HG03064 (cell line): ENCODE results near the gene ABCA2.
A peak's percentile ranks its signal among the peaks of the same experiment; 100 is the strongest.

Experiments used
- ATAC-seq: cut with Tn5 transposase; IDR thresholded peaks from one replicate; pipeline ENCODE4 v1.9.1; 2021; ENCODE audit warnings: low read depth; ENCODE audit not compliant: unreplicated experiment

Gene ABCA2, protein sequence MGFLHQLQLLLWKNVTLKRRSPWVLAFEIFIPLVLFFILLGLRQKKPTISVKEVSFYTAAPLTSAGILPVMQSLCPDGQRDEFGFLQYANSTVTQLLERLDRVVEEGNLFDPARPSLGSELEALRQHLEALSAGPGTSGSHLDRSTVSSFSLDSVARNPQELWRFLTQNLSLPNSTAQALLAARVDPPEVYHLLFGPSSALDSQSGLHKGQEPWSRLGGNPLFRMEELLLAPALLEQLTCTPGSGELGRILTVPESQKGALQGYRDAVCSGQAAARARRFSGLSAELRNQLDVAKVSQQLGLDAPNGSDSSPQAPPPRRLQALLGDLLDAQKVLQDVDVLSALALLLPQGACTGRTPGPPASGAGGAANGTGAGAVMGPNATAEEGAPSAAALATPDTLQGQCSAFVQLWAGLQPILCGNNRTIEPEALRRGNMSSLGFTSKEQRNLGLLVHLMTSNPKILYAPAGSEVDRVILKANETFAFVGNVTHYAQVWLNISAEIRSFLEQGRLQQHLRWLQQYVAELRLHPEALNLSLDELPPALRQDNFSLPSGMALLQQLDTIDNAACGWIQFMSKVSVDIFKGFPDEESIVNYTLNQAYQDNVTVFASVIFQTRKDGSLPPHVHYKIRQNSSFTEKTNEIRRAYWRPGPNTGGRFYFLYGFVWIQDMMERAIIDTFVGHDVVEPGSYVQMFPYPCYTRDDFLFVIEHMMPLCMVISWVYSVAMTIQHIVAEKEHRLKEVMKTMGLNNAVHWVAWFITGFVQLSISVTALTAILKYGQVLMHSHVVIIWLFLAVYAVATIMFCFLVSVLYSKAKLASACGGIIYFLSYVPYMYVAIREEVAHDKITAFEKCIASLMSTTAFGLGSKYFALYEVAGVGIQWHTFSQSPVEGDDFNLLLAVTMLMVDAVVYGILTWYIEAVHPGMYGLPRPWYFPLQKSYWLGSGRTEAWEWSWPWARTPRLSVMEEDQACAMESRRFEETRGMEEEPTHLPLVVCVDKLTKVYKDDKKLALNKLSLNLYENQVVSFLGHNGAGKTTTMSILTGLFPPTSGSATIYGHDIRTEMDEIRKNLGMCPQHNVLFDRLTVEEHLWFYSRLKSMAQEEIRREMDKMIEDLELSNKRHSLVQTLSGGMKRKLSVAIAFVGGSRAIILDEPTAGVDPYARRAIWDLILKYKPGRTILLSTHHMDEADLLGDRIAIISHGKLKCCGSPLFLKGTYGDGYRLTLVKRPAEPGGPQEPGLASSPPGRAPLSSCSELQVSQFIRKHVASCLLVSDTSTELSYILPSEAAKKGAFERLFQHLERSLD (N-terminal part only)

DNA sequence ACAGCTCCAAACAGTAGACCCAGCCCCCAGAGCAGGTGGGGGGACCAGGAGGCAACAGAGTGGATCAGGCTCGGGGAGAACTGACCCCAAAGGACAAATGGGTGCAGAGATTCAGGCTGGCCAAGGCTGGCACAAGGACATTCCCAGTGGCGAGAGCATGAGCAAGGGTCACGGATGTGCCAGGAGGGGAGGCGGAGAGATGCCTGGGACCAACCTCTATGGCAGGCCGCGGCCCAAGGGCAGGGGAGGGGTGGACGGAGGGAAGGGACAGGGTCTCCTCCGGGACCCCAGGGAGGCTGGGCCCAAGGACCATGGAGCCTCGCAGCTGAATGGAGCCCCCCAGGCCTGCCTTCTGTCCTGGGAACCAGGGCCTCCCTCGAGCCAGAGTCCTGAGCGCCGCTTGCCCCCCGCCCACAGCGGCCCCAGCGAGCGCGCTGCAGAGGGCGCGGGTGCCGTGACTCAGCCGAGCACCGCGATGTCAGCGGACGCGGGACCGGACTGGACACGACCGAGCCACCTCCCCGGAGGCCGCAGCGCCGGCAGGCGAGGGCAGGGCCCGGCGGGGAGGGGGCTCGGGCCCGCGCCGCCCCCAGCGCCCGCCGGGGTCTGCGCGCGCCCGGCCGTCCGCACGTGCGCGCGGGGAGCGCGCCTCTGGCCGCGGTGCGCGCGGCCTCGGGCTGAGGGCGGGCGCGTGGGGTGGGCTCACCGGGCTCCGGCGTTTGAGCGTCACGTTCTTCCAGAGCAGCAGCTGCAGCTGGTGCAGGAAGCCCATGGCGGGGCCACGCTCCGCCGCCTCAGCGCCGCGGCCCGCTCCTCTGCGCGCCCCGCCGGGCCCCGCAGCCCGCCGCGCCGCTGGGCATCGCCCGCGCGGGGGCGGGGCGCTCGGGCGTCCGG lies at the start of gene ABCA2:
TSS of gene ABCA2 (minus strand) at position 869 of the 894 bp plus-strand sequence. CDS start at position 772, 97 bp downstream.
- ATAC-seq = no peak

DNA sequence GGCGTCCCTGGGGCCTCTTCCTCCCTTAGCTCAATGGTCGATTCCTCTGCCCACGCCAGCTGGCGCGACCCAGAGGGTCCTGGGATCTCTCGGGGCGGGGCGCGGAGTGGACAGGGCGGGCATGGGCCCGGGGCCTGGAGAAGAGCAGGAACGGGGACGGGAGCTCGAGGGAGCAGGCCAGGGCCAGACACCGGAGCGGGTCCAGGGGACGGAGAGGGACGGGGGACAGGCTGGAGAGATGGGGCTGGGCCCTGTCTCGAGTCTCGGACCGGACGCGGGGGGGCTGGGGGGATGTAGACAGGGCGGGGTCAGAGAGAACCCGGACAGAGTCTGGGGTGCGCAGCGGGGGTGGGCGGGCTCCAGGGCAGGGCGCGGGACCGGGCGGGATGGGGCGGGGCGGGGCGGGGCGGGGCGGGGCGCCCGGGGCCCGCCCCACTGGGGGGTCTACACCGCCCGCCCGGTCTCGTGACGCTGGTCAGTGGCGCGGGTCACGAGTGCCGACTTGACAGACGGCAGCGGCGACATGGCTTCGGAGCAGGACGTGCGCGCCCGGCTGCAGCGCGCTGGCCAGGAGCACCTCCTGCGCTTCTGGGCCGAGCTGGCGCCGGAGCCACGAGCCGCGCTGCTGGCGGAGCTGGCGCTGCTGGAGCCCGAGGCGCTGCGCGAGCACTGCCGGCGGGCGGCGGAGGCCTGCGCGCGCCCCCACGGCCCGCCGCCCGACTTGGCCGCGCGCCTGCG lies 49.1 kb upstream of the ABCA2 start, which contains the start of gene UAP1L1:
TSS of gene UAP1L1 (plus strand) at position 508 of the 738 bp plus-strand sequence. CDS start at position 524, 16 bp downstream.
- ATAC-seq = no peak

GRCh38 chr9:137076636-137077009 lies 48.6 kb upstream of the ABCA2 start:
- no peak for ATAC-seq

- no peak for ATAC-seq
Observed at GRCh38 chr9:137075275-137075775, 47.3 kb upstream of the ABCA2 start.

GRCh38 chr9:137074657-137075274 lies 46.7 kb upstream of the ABCA2 start:
- ATAC-seq = no peak

DNA sequence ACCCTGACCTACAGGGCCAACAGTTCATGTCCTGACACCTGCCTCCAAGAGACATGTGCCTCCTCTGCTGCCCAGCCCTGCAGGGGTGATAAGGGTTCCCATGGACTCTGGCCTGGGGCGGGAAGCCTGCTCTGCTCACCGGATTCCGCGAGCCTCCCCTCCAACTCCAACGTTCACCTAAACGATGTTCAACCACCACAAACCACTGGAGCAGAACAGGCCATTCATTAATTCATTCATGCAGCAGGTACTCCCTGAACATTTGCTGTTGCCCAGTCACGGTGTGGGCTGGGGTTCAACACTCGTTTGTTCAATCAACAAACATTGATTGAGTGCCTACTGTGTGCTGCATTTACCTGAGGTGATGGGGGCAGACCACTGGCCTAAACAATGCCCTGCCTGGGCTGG lies 46.0 kb upstream of the ABCA2 start:
- ATAC-seq = no peak

GRCh38 chr9:137071282-137071681 lies 43.2 kb upstream of the ABCA2 start:
- ATAC-seq = no peak

GRCh38 chr9:137070906-137071275 lies 42.9 kb upstream of the ABCA2 start:
- ATAC-seq = no peak

- peak; percentile 41 for ATAC-seq
Observed at GRCh38 chr9:137070201-137070905, 42.3 kb upstream of the ABCA2 start, which contains the start of gene SAPCD2. SAPCD2 (minus strand) TSS chr9:137070557; CDS start chr9:137070460, 97 bp downstream.

- peak; percentile 13 for ATAC-seq
Observed at GRCh38 chr9:137069508-137070091, 41.6 kb upstream of the ABCA2 start.

- ATAC-seq = no peak
Observed at GRCh38 chr9:137068539-137069507, 40.8 kb upstream of the ABCA2 start.

DNA sequence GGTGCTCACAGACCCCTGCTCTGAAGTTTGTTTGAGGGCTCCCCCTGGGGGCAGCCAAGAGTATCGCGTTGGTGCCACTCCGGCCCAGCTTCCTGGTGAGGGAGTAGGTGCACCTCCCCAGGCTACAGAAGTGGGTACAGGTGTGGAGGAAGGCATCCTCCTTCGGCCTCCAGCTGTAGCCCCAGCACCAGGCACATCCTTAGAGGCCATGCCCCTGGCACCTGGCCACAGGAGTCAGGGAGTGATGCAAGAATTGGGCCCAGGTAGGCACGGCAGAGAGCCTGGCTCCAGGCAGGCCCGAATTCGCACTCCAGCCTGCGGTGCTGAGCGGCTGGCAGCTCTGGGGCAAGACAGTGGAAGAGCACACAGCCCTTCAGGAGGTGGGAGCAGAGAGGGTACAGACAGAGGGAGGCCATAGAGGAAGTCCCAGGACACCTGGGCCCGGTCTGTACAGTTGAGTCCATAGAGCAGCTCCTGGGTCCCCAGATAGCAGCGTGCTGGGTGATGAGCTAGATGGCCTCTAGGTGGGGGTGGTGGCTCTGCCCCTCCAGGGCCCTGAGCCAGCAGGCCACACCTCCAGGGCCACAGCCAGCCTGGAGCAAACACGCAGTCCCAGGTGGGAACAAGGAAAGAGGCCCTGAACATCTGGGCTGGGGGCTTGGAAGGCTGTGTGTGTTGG lies 40.0 kb upstream of the ABCA2 start:
- no peak for ATAC-seq

- no peak for ATAC-seq
Observed at GRCh38 chr9:137066096-137066861, 38.2 kb upstream of the ABCA2 start.

DNA sequence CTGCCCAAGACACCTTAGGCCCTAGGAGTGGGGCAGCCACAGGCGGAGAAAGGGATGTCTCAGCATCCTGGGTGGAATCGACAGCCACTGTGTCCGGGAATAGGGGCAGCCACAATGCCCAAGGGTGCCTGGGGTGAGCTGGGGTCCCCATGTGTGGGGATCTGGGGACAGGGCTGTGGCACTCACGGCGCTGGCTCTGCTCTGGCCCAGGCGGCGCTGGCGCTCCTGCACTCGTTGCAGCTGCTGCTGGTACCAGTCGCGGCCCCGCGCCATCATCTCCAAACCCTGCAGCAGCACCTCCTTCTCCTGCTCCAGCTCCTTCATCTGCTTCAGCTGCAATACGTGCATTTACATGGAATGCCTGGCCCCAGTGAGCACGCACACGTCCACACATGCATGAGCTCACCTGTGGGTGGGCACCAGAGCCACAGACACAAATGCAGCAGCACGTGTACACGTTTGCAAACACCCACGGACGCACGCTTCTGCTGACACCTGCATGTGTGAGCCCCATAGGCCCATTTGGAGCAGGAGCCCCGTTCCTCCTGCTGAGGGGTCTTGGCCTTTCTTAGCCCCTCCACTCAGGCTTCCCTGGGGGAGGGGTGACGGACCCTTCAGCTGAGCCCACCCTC lies 37.4 kb upstream of the ABCA2 start:
- no peak for ATAC-seq

GRCh38 chr9:137064880-137065164 lies 36.8 kb upstream of the ABCA2 start:
- ATAC-seq = no peak
